Gastrocnemius medialis (tissue), 4 donors: ENCODE data around the gene REXO1. TPM values are rescaled to one million over a fixed set of nuclear protein-coding genes. Genes with fewer than 3 reads are reported as not detected.

Experiments used
- ATAC-seq, 2 donors: fragments of 150-250 bp; one replicate each; pipeline ENCODE4 v1.9.1; 2016
- DNase-seq, 2 donors: peaks; one replicate each; pipeline ENCODE4 v3.0.0-alpha.2; 2019
- H3K27ac ChIP-seq, 4 donors: fragments of 200-600 bp; sonication (generic); 1 replicate in 1 of 4; 2 replicates in 3 of 4; pipeline ENCODE4 v1.5.1; 2016 to 2018; ENCODE audit warnings: mild to moderate bottlenecking in 2 of 4, moderate library complexity in 1 of 4
- H3K27me3 ChIP-seq, 3 donors: fragments of 200-600 bp; sonication (generic) in 2 of 3; 1 replicate in 1 of 3; 2 replicates in 2 of 3; pipeline versions ENCODE4 v1.5.1 to v1.6.0; 2016 to 2019; ENCODE audit warnings: mild to moderate bottlenecking in 1 of 3, moderate library complexity in 1 of 3
- H3K36me3 ChIP-seq, 2 donors: fragments of 200-600 bp; sonication (generic) in 1 of 2; one replicate each; pipeline ENCODE4 v1.5.1; 2017 to 2018
- H3K4me1 ChIP-seq, 2 donors: fragments of 200-600 bp; sonication (generic) in 1 of 2; one replicate each; pipeline ENCODE4 v1.5.1; 2016 to 2017; ENCODE audit warnings: mild to moderate bottlenecking in 2 of 2
- H3K4me3 ChIP-seq, 4 donors: fragments of 200-600 bp; sonication (generic) in 3 of 4; 1 replicate in 1 of 4; 2 replicates in 3 of 4; pipeline ENCODE4 v1.5.1; 2016 to 2019; ENCODE audit warnings: mild to moderate bottlenecking in 2 of 4
- H3K9me3 ChIP-seq, 3 donors: fragments of 200-600 bp; sonication (generic) in 2 of 3; 1 replicate in 1 of 3; 2 replicates in 2 of 3; pipeline ENCODE4 v1.5.1; 2016 to 2019
- POLR2A ChIP-seq, 2 donors: fragments of 450-650 bp; IDR thresholded peaks; one replicate each; pipeline ENCODE4 v1.6.1; 2017; ENCODE audit warnings: antibody characterized with exemption in 2 of 2, mild to moderate bottlenecking in 2 of 2, moderate library complexity in 2 of 2
- in situ Hi-C, 4 donors: fragments of 200-750 bp; cut with MboI; loops; one replicate each; pipeline versions ENCODE4 v1.15.0 to v1.8.0; 2017; ENCODE audit warnings: low sequenced_read_pairs in 4 of 4
- intact Hi-C: fragments of 100-400 bp; cut with DNase I; formaldehyde crosslinking; loops from one replicate; pipeline ENCODE4 v1.15.1; 2023; ENCODE audit warnings: low total_unique reads
- total RNA-seq, 4 donors: library from RNA; depleted of rRNA; stranded (reverse); fragments of >200 nt; gene quantifications; one replicate each; pipeline versions ENCODE4 v1.1.0 to v1.2.3, GENCODE V29; 2016
- TF ChIP-seq, protein P1 (sequence below), 5 experiments: fragments of 450-650 bp in 3 of 5; fragments of 200-600 bp in 2 of 5; sonication (generic) in 2 of 5; IDR thresholded peaks in 4 of 5; conservative IDR thresholded peaks in 1 of 5; 1 replicate in 4 of 5; 2 replicates in 1 of 5; pipeline ENCODE4 v1.5.1; 2016 to 2019; ENCODE audit warnings: antibody characterized with exemption in 5 of 5, mild to moderate bottlenecking in 3 of 5, moderate library complexity in 3 of 5

The REXO1 gene
- total RNA-seq, 4 donors from 2014 or later = 10.8 to 28.5 (median 20.5) TPM

GRCh38 chr19:1874554-1875185, 26.4 kb upstream of the REXO1 start:
- Histone ChIP-seq H3K4me3 (peak overlapping the region; percentile 83 to 99 (median 92)), H3K9me3 (no peaks in the 10 kb centered on the region), H3K27ac (peak overlapping the region; percentile 88 to 99 (median 95)), H3K27me3 (no peaks in the 10 kb centered on the region), H3K36me3 (peaks cover 0 to 10% of the 10 kb centered on the region in 2 donors), H3K4me1 (peaks cover 34 to 36% of the 10 kb centered on the region in 2 donors)
- TF ChIP-seq POLR2A (IDR thresholded peaks at IDR 0.05) = no peak
- TF ChIP-seq, protein P1, sequence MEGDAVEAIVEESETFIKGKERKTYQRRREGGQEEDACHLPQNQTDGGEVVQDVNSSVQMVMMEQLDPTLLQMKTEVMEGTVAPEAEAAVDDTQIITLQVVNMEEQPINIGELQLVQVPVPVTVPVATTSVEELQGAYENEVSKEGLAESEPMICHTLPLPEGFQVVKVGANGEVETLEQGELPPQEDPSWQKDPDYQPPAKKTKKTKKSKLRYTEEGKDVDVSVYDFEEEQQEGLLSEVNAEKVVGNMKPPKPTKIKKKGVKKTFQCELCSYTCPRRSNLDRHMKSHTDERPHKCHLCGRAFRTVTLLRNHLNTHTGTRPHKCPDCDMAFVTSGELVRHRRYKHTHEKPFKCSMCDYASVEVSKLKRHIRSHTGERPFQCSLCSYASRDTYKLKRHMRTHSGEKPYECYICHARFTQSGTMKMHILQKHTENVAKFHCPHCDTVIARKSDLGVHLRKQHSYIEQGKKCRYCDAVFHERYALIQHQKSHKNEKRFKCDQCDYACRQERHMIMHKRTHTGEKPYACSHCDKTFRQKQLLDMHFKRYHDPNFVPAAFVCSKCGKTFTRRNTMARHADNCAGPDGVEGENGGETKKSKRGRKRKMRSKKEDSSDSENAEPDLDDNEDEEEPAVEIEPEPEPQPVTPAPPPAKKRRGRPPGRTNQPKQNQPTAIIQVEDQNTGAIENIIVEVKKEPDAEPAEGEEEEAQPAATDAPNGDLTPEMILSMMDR (IDR thresholded peaks at IDR 0.05 in 4 of 5, conservative IDR thresholded peaks at IDR 0.05 in 1 of 5) = no peak
- intact Hi-C loops (no loop called here), in situ Hi-C loops (no loop called here)
- DNase-seq (no peak), ATAC-seq (no peak)

DNA sequence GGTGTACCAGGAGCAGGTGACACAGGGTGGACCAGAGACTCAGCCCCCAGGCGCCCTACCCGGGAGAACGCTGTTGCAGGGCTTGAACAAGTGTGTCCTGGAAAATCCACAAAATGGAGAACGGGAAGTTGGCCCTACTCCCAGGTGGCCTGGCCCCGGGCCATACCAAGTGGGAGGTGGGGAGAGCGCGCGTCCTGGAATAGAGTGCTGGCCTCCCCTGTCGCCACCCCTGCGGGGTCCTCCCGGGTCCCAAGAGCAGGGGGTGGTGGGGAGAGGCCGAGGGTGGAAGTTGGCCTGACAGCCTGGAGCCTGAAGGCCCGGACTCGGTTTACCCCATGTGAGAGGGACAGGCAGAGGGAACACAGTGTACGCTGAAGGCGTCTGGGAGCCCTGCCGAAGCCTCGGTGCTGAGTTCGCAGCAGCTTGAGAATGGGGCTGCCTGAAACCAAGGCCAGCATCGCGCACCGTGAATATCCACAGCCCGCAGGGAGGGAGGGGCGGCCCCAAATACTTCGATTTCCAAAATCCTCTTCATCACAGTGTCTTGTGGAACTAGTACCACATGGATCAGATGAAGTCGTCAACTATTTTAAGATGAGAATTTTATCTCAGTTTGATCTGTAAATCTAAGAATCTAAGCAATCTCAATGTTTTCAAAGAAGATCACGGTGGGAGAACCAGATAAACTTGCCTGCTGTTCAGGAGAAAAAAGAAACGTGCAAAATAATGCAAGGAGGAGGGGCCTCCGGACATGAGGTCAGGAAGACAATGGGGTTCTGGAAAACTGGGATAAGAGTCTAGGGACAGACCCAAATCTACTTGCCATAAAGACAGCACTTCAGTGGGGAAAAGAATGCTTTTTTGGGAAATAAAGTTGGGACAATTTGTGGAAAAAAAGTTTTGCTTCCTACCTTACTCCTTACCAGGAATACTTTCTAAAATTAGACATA, 25.5 kb upstream of the REXO1 start:
- TF ChIP-seq, protein P1 (IDR thresholded peaks at IDR 0.05 in 4 of 5, conservative IDR thresholded peaks at IDR 0.05 in 1 of 5) = no peak
- TF ChIP-seq POLR2A (IDR thresholded peaks at IDR 0.05) = no peak
- ATAC-seq (peak in 1 of 2 donors; percentile 26), DNase-seq (no peak)
- H3K9me3 ChIP-seq = no peaks in the 10 kb centered on the region
- no peaks in the 10 kb centered on the region for H3K27me3 ChIP-seq
- peaks cover 0 to 10% of the 10 kb centered on the region in 2 donors for H3K36me3 ChIP-seq
- in situ Hi-C loops = no loop called here
- intact Hi-C loops = no loop called here
- peak overlapping the region; percentile 21 to 96 (median 65) for H3K4me3 ChIP-seq
- peak overlapping the region; percentile 88 to 99 (median 95) for H3K27ac ChIP-seq
- H3K4me1 ChIP-seq = peaks cover 36 to 39% of the 10 kb centered on the region in 2 donors

GRCh38 chr19:1872807-1873523, 24.7 kb upstream of the REXO1 start:
- no peaks in the 10 kb centered on the region for H3K9me3 ChIP-seq
- peak overlapping the region; percentile 88 to 99 (median 95) for H3K27ac ChIP-seq
- in situ Hi-C loops (no loop called here), intact Hi-C loops (no loop called here)
- ATAC-seq (no peak), DNase-seq (no peak)
- no peak for TF ChIP-seq POLR2A (IDR thresholded peaks at IDR 0.05)
- TF ChIP-seq, protein P1 (IDR thresholded peaks at IDR 0.05 in 4 of 5, conservative IDR thresholded peaks at IDR 0.05 in 1 of 5) = no peak
- H3K27me3 ChIP-seq = no peaks in the 10 kb centered on the region
- peak overlapping the region; percentile 21 to 96 (median 65) for H3K4me3 ChIP-seq
- H3K36me3 ChIP-seq = peaks cover 0 to 10% of the 10 kb centered on the region in 2 donors
- peaks cover 36 to 39% of the 10 kb centered on the region in 2 donors for H3K4me1 ChIP-seq

- H3K27ac ChIP-seq = no peak overlapping the region
- intact Hi-C loops = no loop called here
- ATAC-seq (no peak), DNase-seq (no peak)
- peaks cover 0 to 10% of the 10 kb centered on the region in 2 donors for H3K36me3 ChIP-seq
- no peaks in the 10 kb centered on the region for H3K27me3 ChIP-seq
- TF ChIP-seq, protein P1 (IDR thresholded peaks at IDR 0.05 in 4 of 5, conservative IDR thresholded peaks at IDR 0.05 in 1 of 5) = no peak
- H3K4me3 ChIP-seq = no peak overlapping the region
- H3K4me1 ChIP-seq = peaks cover 34 to 38% of the 10 kb centered on the region in 2 donors
- in situ Hi-C loops = no loop called here
- no peaks in the 10 kb centered on the region for H3K9me3 ChIP-seq
These were observed 23.3 kb upstream of the REXO1 start for GRCh38 chr19:1871630-1872029.
